HG03135 (cell line): Measurements from ENCODE around the gene BMP2K.
A peak's percentile ranks its signal among the peaks of the same experiment; 100 is the strongest.

Experiments
- ATAC-seq: cut with Tn5 transposase; IDR thresholded peaks from one replicate; pipeline ENCODE4 v1.9.1; 2021; ENCODE audit warnings: mild to moderate bottlenecking, moderate library complexity; ENCODE audit not compliant: unreplicated experiment

BMP2K gene

GRCh38 chr4:78763763-78764387, 12.3 kb upstream of the BMP2K start:
- ATAC-seq = no peak

- ATAC-seq = no peak
These were observed 11.6 kb upstream of the BMP2K start for GRCh38 chr4:78764498-78764961.

- no peak for ATAC-seq
These were observed 10.6 kb upstream of the BMP2K start for GRCh38 chr4:78765432-78766006.

GRCh38 chr4:78766026-78766425, 10.1 kb upstream of the BMP2K start:
- no peak for ATAC-seq

GRCh38 chr4:78766650-78767049, 9.5 kb upstream of the BMP2K start:
- ATAC-seq = peak; percentile 88

GRCh38 chr4:78767350-78767749, 8.8 kb upstream of the BMP2K start:
- ATAC-seq = no peak

- ATAC-seq = no peak
These were observed 7.5 kb upstream of the BMP2K start for GRCh38 chr4:78768452-78769180.

- no peak for ATAC-seq
These were observed 6.0 kb upstream of the BMP2K start for GRCh38 chr4:78770091-78770642.

GRCh38 chr4:78772526-78773091, 3.5 kb upstream of the BMP2K start:
- ATAC-seq = no peak

GRCh38 chr4:78774417-78774816, 1.7 kb upstream of the BMP2K start:
- no peak for ATAC-seq

- ATAC-seq = peak; percentile 61
These were observed 659 bp upstream of the BMP2K start for GRCh38 chr4:78775303-78776078.

GRCh38 chr4:78776729-78777575, 802 bp downstream of the BMP2K start:
- peak; percentile 35 for ATAC-seq

GRCh38 chr4:78777576-78777940, 1.4 kb downstream of the BMP2K start:
- ATAC-seq = no peak

GRCh38 chr4:78778530-78778929, 2.4 kb downstream of the BMP2K start:
- no peak for ATAC-seq

- ATAC-seq = no peak
These were observed 3.1 kb downstream of the BMP2K start for GRCh38 chr4:78779280-78779679.

- no peak for ATAC-seq
These were observed 3.9 kb downstream of the BMP2K start for GRCh38 chr4:78780093-78780492.

GRCh38 chr4:78781139-78781538, 5.0 kb downstream of the BMP2K start:
- ATAC-seq = no peak

GRCh38 chr4:78781924-78782323, 5.8 kb downstream of the BMP2K start:
- ATAC-seq = no peak

- ATAC-seq = no peak
These were observed 8.2 kb downstream of the BMP2K start for GRCh38 chr4:78784236-78784865.
